ENCODE data around the gene CCDC82. TPM values are rescaled to one million over a fixed set of nuclear protein-coding genes. Genes with fewer than 3 reads are reported as not detected.
"Not testable (repeated sequence)": the region's sequence is repeated elsewhere in the genome, so short reads cannot be mapped to it uniquely, and the experiment has no call there.

Gene CCDC82
- 36.7 TPM for polyA plus RNA-seq (2013, experiment 1 of 4)
- polyA plus RNA-seq (2013, experiment 2 of 4) = 33.5 TPM
- 27.5 TPM for polyA plus RNA-seq (2013, experiment 3 of 4)
- 32.1 TPM for polyA plus RNA-seq (2013, experiment 4 of 4)

DNA sequence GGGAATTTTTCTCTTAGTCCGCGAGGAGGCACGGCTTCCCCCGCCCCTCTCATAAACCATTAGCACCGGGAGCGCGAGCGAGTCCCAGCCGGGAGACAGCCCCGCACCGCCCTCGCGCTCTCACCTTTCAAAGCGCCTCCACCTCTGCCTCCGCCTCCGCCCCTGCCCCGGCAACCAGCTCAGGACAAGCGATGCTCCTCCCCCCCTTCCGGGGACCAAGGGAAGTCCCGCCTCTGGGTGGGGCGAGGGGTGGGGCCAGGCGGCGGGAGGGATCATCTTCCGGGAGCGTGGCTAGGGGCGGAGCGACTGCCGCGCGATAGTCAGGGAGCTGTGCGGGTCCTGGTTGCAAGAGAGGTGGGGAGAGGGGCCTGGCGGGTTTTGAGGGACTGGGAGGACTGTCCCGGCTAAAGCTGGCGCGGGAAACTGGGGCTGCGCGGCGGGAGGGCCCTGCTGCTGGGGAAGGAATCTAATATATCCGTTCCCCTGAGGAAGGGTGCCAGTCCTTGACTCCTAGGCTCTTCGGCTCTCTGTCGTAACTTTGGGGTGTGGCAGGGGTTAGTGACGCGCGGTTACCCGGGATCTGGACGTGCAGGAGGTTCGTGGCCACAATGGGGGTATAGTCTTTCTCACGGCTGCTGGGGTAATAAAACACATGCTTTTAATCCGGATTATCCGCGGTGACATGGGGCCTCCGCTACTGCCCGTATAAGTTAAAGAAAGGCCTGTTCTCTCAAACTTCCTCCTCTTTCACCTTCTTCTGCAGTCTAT lies at the start of gene CCDC82, which contains the start of gene JRKL:
Gene CCDC82, minus strand, starts transcription at position 193 of the 768 bp plus-strand sequence. CDS start 5,165 bp downstream, outside the sequence.
Gene JRKL, plus strand, starts transcription at position 294 of the 768 bp plus-strand sequence. CDS start 637 bp downstream, outside the sequence.
- no peaks in the 10 kb centered on the region for H3K27me3 ChIP-seq (ENCODE audit: control insufficient read depth, insufficient read depth, low read length, poor library complexity, severe bottlenecking)
- WGBS, 2 experiments = 1% methylated on average over 52 to 53 of the region's 53 CpGs

GRCh38 chr11:96432654-96433053 lies 42.9 kb upstream of the CCDC82 start:
- not testable (repeated sequence) for H3K36me3 ChIP-seq (ENCODE audit: control insufficient read depth, insufficient read depth, low read length); H3K27me3 ChIP-seq (ENCODE audit: control insufficient read depth, insufficient read depth, low read length, poor library complexity, severe bottlenecking); H3K4me1 ChIP-seq (ENCODE audit: control insufficient read depth, insufficient read depth, low read length)

More for the DNA sequence above, at the start of gene CCDC82, which contains the start of gene JRKL:
- Histone ChIP-seq H3K4me1 (ENCODE audit: control insufficient read depth, insufficient read depth, low read length) (peaks cover 4% of the 10 kb centered on the region), H3K4me3 (ENCODE audit: insufficient read depth, low read depth, low read length) (peak within 1 kb of the TSS; percentile 82), H3K9me3 (ENCODE audit: control insufficient read depth, low read length) (no peaks in the 10 kb centered on the region), H3K36me3 (ENCODE audit: control insufficient read depth, insufficient read depth, low read length) (peaks cover 2% of the 10 kb centered on the region), H3K27ac (ENCODE audit: insufficient read depth, low read depth, low read length, poor library complexity, severe bottlenecking) (peak within 1 kb of the TSS; percentile 99)

DNA sequence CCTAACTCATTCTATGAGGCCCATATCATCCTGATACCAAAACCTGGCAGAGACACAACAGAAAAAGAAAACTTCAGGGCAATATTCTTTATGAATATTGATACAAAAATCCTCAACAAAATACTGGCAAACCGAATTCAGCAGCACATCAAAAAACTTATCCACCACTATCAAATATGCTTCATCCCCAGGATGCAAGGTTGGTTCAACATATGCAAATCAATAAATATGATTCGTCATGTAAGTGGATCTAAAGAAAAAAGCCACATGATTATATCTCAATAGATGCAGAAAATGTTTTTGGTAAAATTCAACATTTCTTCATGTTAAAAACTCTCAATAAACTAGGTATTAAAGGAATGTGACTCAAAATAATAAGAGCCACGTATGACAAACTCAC lies 41.0 kb upstream of the CCDC82 start:
- Histone ChIP-seq H3K4me1 (ENCODE audit: control insufficient read depth, insufficient read depth, low read length) (no peaks in the 10 kb centered on the region), H3K27ac (ENCODE audit: insufficient read depth, low read depth, low read length, poor library complexity, severe bottlenecking) (no peak overlapping the region), H3K27me3 (ENCODE audit: control insufficient read depth, insufficient read depth, low read length, poor library complexity, severe bottlenecking) (no peaks in the 10 kb centered on the region), H3K36me3 (ENCODE audit: control insufficient read depth, insufficient read depth, low read length) (no peaks in the 10 kb centered on the region), H3K4me3 (ENCODE audit: insufficient read depth, low read depth, low read length) (no peak overlapping the region), H3K9me3 (ENCODE audit: control insufficient read depth, low read length) (no peaks in the 10 kb centered on the region)
- 89 to 92% methylated on average over 3 of the region's 3 CpGs for WGBS, 2 experiments

More at GRCh38 chr11:96432654-96433053, 42.9 kb upstream of the CCDC82 start:
- not testable (repeated sequence) for H3K4me3 ChIP-seq (ENCODE audit: insufficient read depth, low read depth, low read length); H3K9me3 ChIP-seq (ENCODE audit: control insufficient read depth, low read length); H3K27ac ChIP-seq (ENCODE audit: insufficient read depth, low read depth, low read length, poor library complexity, severe bottlenecking)

DNA sequence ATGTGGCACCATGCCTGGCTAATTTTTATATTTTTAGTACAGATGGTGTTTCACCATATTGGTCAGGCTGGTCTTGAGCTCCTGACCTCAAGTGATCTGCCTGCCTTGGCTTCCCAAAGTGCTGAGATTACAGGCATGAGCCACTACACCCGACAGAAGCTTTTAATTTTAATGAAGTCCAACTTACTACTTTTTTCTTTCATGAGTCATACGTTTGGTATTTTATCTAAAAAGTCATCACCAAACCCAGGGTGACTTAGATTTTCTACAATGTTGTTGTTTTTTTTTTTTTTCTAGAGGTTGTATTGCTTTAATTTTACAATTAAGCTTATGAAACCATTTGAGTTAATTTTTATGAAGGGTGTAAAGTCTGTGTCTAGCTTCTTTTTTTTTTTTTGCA lies 35.0 kb upstream of the CCDC82 start:
- no peaks in the 10 kb centered on the region for H3K9me3 ChIP-seq (ENCODE audit: control insufficient read depth, low read length)
- no peak overlapping the region for H3K4me3 ChIP-seq (ENCODE audit: insufficient read depth, low read depth, low read length)
- H3K36me3 ChIP-seq (ENCODE audit: control insufficient read depth, insufficient read depth, low read length) = no peaks in the 10 kb centered on the region
- 60 to 77% methylated on average over 2 of the region's 2 CpGs for WGBS, 2 experiments
- H3K27ac ChIP-seq (ENCODE audit: insufficient read depth, low read depth, low read length, poor library complexity, severe bottlenecking) = no peak overlapping the region
- H3K27me3 ChIP-seq (ENCODE audit: control insufficient read depth, insufficient read depth, low read length, poor library complexity, severe bottlenecking) = no peaks in the 10 kb centered on the region
- no peaks in the 10 kb centered on the region for H3K4me1 ChIP-seq (ENCODE audit: control insufficient read depth, insufficient read depth, low read length)

GRCh38 chr11:96413408-96413807 lies 23.7 kb upstream of the CCDC82 start:
- Histone ChIP-seq H3K4me1 (ENCODE audit: control insufficient read depth, insufficient read depth, low read length) (no peaks in the 10 kb centered on the region), H3K9me3 (ENCODE audit: control insufficient read depth, low read length) (no peaks in the 10 kb centered on the region), H3K4me3 (ENCODE audit: insufficient read depth, low read depth, low read length) (no peak overlapping the region), H3K36me3 (ENCODE audit: control insufficient read depth, insufficient read depth, low read length) (no peaks in the 10 kb centered on the region), H3K27me3 (ENCODE audit: control insufficient read depth, insufficient read depth, low read length, poor library complexity, severe bottlenecking) (no peaks in the 10 kb centered on the region), H3K27ac (ENCODE audit: insufficient read depth, low read depth, low read length, poor library complexity, severe bottlenecking) (no peak overlapping the region)

GRCh38 chr11:96412761-96413381 lies 23.2 kb upstream of the CCDC82 start:
- Histone ChIP-seq H3K4me3 (ENCODE audit: insufficient read depth, low read depth, low read length) (no peak overlapping the region), H3K9me3 (ENCODE audit: control insufficient read depth, low read length) (no peaks in the 10 kb centered on the region), H3K36me3 (ENCODE audit: control insufficient read depth, insufficient read depth, low read length) (no peaks in the 10 kb centered on the region), H3K27ac (ENCODE audit: insufficient read depth, low read depth, low read length, poor library complexity, severe bottlenecking) (no peak overlapping the region), H3K4me1 (ENCODE audit: control insufficient read depth, insufficient read depth, low read length) (no peaks in the 10 kb centered on the region), H3K27me3 (ENCODE audit: control insufficient read depth, insufficient read depth, low read length, poor library complexity, severe bottlenecking) (no peaks in the 10 kb centered on the region)
- WGBS, 2 experiments = 75 to 86% methylated on average over 1 of the region's 1 CpG

DNA sequence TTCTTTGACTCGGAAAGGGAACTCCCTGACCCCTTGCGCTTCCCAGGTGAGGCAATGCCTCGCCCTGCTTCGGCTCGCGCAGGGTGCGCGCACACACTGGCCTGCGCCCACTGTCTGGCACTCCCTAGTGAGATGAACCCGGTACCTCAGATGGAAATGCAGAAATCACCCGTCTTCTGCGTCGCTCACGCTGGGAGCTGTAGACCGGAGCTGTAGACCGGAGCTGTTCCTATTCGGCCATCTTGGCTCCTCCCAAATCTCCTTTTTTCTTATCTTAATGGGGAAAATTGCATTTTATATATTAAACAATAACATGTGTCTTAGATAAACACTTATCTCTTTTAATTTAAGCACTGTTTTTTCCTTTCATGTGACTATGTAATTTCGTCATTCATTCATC lies 21.7 kb upstream of the CCDC82 start:
- peak overlapping the region; percentile 18 for H3K4me3 ChIP-seq (ENCODE audit: insufficient read depth, low read depth, low read length)
- H3K36me3 ChIP-seq (ENCODE audit: control insufficient read depth, insufficient read depth, low read length); H3K27ac ChIP-seq (ENCODE audit: insufficient read depth, low read depth, low read length, poor library complexity, severe bottlenecking); H3K9me3 ChIP-seq (ENCODE audit: control insufficient read depth, low read length); H3K27me3 ChIP-seq (ENCODE audit: control insufficient read depth, insufficient read depth, low read length, poor library complexity, severe bottlenecking); H3K4me1 ChIP-seq (ENCODE audit: control insufficient read depth, insufficient read depth, low read length): not testable (repeated sequence)
- WGBS, 2 experiments = 56 to 60% methylated on average over 17 to 18 of the region's 18 CpGs

DNA sequence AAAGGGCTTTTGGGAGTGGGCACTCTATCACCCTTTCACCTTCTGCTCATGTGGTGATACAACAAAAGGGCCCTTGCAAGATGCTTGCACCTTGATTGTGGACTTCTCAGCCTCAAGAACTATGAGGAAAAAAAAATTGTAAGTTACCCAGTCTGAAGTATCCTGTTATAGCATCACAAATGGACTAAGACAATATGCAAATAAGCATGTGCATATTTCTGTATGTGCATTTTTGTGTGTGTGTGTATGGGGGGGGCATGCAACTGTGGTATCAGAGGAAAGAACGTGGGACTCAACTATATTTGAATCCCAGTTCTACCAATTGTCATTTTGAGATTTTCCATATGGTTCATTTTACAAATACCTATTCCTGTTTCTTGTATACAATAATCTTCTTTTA lies 11.0 kb upstream of the CCDC82 start:
- Histone ChIP-seq H3K27me3 (ENCODE audit: control insufficient read depth, insufficient read depth, low read length, poor library complexity, severe bottlenecking) (no peaks in the 10 kb centered on the region), H3K4me3 (ENCODE audit: insufficient read depth, low read depth, low read length) (no peak overlapping the region), H3K4me1 (ENCODE audit: control insufficient read depth, insufficient read depth, low read length) (no peaks in the 10 kb centered on the region), H3K36me3 (ENCODE audit: control insufficient read depth, insufficient read depth, low read length) (no peaks in the 10 kb centered on the region), H3K27ac (ENCODE audit: insufficient read depth, low read depth, low read length, poor library complexity, severe bottlenecking) (no peak overlapping the region), H3K9me3 (ENCODE audit: control insufficient read depth, low read length) (no peaks in the 10 kb centered on the region)
- no CpG with 5 or more reads among the region's 1 CpG for WGBS, 2 experiments

- Histone ChIP-seq H3K27me3 (ENCODE audit: control insufficient read depth, insufficient read depth, low read length, poor library complexity, severe bottlenecking) (no peaks in the 10 kb centered on the region), H3K9me3 (ENCODE audit: control insufficient read depth, low read length) (no peaks in the 10 kb centered on the region), H3K36me3 (ENCODE audit: control insufficient read depth, insufficient read depth, low read length) (no peaks in the 10 kb centered on the region), H3K4me3 (ENCODE audit: insufficient read depth, low read depth, low read length) (no peak overlapping the region), H3K4me1 (ENCODE audit: control insufficient read depth, insufficient read depth, low read length) (no peaks in the 10 kb centered on the region), H3K27ac (ENCODE audit: insufficient read depth, low read depth, low read length, poor library complexity, severe bottlenecking) (no peak overlapping the region)
- 93 to 96% methylated on average over 3 of the region's 3 CpGs for WGBS, 2 experiments
Measured at GRCh38 chr11:96397863-96398262, 8.2 kb upstream of the CCDC82 start.

DNA sequence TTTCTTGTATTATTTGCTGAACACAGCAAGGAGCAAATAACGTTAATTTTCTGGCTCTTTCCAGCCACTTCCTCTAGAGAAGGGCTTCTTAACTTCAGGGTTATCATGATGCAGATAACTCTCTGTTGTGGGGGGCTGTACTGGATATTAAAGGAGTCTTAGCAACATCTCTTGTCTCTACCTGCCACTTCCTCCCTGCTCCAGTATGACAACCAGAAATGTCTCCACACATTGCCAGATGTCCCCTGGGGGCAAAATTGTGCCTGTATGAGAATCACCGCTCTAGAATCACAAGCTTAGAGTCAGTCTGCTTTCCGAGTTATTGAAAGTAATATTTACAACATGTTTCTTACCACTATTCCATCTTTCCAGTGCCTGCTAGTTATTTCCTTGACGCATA lies 6.9 kb upstream of the CCDC82 start:
- peaks cover under 1% of the 10 kb centered on the region for H3K36me3 ChIP-seq (ENCODE audit: control insufficient read depth, insufficient read depth, low read length)
- no peaks in the 10 kb centered on the region for H3K4me1 ChIP-seq (ENCODE audit: control insufficient read depth, insufficient read depth, low read length)
- no peaks in the 10 kb centered on the region for H3K9me3 ChIP-seq (ENCODE audit: control insufficient read depth, low read length)
- WGBS, 2 experiments = 85 to 92% methylated on average over 4 of the region's 4 CpGs
- no peak overlapping the region for H3K4me3 ChIP-seq (ENCODE audit: insufficient read depth, low read depth, low read length)
- no peaks in the 10 kb centered on the region for H3K27me3 ChIP-seq (ENCODE audit: control insufficient read depth, insufficient read depth, low read length, poor library complexity, severe bottlenecking)
- H3K27ac ChIP-seq (ENCODE audit: insufficient read depth, low read depth, low read length, poor library complexity, severe bottlenecking) = no peak overlapping the region
